Measurements from ENCODE around the gene CCDC186. TPM values are rescaled to one million over a fixed set of nuclear protein-coding genes. Genes with fewer than 3 reads are reported as not detected.

CCDC186 gene
- total RNA-seq, 1 donor from 2014 or later = 24.3 TPM

GRCh38 chr10:114103284-114103683 lies 70.7 kb downstream of the CCDC186 start:
- peak; percentile 80 for DNase-seq

GRCh38 chr10:114102256-114102655 lies 71.7 kb downstream of the CCDC186 start:
- DNase-seq = no peak

DNA sequence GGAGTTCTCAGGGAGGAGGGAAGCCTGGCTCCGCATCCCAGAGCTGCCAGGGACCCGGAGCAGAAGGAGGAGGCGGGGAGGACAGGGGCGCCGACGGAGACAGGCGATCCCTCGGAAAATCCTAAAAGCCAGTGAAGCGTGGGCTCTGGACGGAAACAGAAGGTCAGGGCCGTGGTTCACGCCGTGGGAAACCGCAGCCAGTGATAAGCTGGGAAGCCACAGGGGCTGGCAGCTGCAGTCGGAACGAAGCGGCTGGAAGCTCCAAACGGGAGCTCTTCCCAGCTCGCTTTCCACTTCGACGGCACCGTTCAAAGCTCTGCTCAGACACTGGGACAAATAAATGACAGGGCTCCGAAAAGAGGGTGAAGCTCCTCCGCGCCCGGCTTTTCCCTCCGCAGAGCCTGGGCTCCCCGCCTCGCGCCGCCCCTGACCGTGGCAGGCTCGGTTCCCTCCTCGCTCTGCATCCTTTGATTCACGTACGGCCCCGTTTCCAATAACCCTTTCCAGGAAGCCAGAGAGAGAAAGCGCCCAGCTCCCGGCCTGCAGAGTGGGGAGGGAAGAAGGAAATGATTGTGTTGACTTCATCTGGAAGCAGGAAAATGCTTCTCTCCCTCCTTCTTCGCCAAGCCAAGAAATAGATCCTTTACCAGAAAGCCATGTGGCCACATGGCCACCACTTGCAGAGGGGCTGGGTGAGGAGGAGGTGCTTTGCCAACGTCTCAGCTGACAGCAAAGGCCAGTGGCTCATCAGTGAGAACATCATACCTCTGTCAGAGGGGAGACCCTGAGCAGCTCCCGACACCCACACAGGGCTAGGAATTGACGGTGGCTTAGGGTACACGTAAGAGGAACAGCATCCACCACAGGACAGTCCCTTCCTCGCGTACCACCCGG lies 72.9 kb downstream of the CCDC186 start:
- DNase-seq = peak; percentile 52

- DNase-seq = no peak
Measured at GRCh38 chr10:114096864-114097263, 77.1 kb downstream of the CCDC186 start.

- no peak for DNase-seq
Measured at GRCh38 chr10:114095559-114096337, 78.3 kb downstream of the CCDC186 start.

- DNase-seq = no peak
Measured at GRCh38 chr10:114094795-114095194, 79.2 kb downstream of the CCDC186 start.

GRCh38 chr10:114087655-114088054 lies 86.3 kb downstream of the CCDC186 start:
- DNase-seq = peak; percentile 17

DNA sequence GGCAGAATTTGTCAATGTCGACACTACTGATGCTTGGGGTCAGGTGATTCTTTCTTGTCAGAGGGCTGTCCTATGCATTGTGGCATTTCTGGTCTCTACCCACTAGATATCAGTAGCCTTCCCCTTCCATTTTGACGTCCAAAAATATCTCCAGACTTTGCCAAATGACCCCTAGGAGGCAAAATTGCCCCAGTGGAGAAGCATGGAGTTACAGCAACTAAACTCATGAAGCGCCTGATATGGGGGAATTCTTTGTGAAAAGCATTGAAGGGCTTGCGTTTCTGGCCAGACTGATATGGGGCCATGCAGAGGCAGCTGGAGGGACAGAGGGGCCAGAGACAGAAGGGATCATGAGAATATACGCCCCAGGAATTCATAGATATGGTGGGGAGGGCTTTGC lies 86.7 kb downstream of the CCDC186 start:
- no peak for DNase-seq

GRCh38 chr10:114084215-114084614 lies 89.8 kb downstream of the CCDC186 start:
- DNase-seq = no peak

DNA sequence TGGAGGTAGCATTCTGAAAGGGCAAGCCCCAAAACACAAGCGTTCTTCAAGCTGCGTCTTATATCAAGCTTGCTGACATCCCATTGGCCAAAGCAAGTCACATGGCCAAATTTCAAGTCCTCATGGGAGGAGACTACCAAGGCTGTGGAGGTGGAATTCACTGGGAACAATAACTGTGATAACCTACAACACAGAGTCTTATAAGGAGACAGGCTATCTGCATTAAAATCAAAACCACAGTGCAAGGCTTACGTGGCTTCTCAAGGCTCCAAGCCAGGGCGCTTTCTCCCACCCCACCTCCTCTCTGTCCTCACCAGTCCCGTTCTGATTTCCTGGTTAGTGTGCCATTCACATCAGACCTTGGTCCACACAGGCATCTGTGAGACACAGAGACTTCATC lies 91.0 kb downstream of the CCDC186 start:
- no peak for DNase-seq

DNA sequence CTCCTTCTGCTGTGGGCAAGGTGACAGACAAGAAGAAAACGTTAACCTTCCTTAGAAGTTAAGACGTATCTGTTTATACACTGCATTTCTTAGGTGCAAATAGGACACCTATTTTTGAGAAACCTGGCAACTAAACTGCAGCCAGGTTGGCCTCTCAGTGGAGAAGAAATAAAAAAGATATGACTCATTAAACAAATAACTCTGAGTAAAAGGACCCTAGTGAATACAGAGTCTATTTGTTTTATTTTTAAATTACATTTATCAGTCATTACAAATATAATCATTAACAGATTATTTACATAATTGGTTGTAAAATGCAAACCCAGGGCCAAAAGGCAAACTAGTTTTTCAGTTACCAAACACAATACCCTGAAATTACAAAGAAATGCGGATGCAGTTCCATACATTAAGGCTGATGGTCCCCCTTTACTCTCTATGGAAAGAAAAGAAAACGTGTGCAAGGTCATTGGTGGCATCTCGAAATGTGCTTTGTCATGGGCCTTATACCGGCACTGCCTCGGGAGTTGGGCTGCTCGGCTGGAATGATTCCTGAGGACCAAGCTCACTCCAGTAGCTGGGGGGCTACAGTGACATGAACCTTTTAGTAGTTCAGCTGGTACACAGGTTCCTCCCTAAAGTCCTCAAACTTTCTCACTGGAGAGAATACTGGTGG lies 92.0 kb downstream of the CCDC186 start:
- no peak for DNase-seq

GRCh38 chr10:114079421-114079820 lies 94.6 kb downstream of the CCDC186 start:
- DNase-seq = no peak

DNA sequence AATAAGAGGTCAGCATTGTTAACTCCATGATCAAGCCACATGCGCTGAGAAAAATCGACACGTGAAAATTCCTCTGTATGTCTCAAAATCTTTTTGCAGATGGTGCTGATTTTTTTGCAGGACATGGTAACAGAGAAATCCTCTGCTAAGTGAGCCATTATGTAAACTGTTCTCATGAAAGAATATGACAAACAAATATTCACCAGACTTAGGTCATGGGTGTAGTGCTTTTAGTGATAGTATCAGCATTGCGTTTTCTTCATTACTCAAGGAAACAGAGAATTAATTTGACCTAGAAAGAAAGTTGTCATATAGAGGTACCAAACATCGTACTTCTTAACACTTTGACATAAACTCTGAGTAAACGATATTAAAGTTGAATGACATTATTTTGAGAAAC lies 95.7 kb downstream of the CCDC186 start:
- DNase-seq = no peak

GRCh38 chr10:114077815-114078219 lies 96.2 kb downstream of the CCDC186 start:
- DNase-seq = no peak

- DNase-seq = no peak
Measured at GRCh38 chr10:114077347-114077746, 96.7 kb downstream of the CCDC186 start.

- no peak for DNase-seq
Measured at GRCh38 chr10:114075093-114075492, 98.9 kb downstream of the CCDC186 start.

- no peak for DNase-seq
Measured at GRCh38 chr10:114073395-114074186, 100.4 kb downstream of the CCDC186 start.

- no peak for DNase-seq
Measured at GRCh38 chr10:114071178-114071577, 102.8 kb downstream of the CCDC186 start.
